C4-2B (cell line): ENCODE measurements around the gene KRT83.

ENCODE experiments used
- ZFX ChIP-seq: fragments of 450-650 bp; IDR thresholded peaks from 2 replicates; pipeline ENCODE4 v1.6.1; 2017
- TF ChIP-seq, protein P1 (sequence below): fragments of 450-650 bp; conservative IDR thresholded peaks from 2 replicates; pipeline ENCODE4 v1.5.1; 2017; ENCODE audit warnings: mild to moderate bottlenecking

DNA sequence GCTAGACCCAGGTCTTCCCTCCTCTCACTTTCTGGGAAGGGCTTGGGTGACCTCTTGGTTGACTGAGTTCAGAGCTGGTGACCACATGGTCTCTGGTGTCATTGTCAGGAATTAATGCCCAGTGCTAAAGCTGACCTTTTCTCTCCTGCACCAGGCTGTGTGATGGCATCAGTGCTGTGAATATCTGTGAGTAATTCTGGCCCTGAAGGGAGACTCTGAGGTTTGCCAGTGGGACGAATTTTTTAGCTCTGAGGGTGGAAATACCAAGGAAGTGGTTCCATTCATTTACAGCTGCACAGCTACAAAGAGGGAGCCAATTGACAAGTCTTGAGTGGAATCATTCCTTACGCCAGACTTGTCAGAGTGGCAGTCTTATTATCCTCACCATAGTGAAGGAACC lies 53.0 kb downstream of the KRT83 start:
- TF ChIP-seq, protein P1, sequence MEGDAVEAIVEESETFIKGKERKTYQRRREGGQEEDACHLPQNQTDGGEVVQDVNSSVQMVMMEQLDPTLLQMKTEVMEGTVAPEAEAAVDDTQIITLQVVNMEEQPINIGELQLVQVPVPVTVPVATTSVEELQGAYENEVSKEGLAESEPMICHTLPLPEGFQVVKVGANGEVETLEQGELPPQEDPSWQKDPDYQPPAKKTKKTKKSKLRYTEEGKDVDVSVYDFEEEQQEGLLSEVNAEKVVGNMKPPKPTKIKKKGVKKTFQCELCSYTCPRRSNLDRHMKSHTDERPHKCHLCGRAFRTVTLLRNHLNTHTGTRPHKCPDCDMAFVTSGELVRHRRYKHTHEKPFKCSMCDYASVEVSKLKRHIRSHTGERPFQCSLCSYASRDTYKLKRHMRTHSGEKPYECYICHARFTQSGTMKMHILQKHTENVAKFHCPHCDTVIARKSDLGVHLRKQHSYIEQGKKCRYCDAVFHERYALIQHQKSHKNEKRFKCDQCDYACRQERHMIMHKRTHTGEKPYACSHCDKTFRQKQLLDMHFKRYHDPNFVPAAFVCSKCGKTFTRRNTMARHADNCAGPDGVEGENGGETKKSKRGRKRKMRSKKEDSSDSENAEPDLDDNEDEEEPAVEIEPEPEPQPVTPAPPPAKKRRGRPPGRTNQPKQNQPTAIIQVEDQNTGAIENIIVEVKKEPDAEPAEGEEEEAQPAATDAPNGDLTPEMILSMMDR = no peak
- TF ChIP-seq ZFX = no peak
